Measurements from ENCODE around the gene CCNF.

DNA sequence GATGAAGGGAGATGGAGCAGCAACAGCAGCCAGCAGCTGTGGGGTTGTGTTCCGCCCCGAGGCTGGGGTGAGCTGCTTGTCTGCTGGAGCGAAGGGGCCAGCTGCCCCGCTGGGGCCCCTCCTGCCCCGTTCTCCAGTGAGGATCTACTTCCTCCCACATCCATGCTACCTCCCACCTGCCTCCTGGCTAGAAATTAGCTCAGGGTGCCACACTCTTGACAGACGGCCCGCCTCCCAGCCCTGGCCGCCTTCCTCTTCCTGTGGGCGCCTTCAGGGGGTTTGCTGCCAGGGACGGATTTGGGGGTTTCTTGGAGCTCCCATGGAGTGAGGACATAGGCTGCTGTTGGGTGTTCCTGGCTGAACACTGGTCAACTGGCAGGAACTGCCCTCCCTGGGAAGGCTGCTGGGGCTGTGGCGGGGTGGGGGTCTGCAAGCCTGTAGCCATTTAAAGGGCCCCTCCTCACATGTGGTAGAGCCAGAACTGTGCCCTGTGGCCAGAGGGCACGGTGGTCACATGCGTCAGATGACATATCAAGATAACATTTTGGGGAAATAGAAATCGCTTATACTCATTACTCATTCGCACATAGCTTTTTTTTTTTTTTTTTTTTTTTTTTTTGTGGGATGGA lies 58.8 kb downstream of the CCNF start:
- TF ChIP-seq OSR1 (CRISPR knock-in tag; IDR thresholded peaks at IDR 0.05) (no peak), BACH2 (CRISPR knock-in tag; IDR thresholded peaks at IDR 0.05; ENCODE audit: borderline replicate concordance) (no peak), ZFP30 (CRISPR knock-in tag; IDR thresholded peaks at IDR 0.05) (no peak), ZFP3 (CRISPR knock-in tag; IDR thresholded peaks at IDR 0.05) (no peak), SNAI2 (CRISPR knock-in tag; IDR thresholded peaks at IDR 0.05) (no peak), RARB (CRISPR knock-in tag; IDR thresholded peaks at IDR 0.05) (no peak)
- TF ChIP-seq, protein P1, sequence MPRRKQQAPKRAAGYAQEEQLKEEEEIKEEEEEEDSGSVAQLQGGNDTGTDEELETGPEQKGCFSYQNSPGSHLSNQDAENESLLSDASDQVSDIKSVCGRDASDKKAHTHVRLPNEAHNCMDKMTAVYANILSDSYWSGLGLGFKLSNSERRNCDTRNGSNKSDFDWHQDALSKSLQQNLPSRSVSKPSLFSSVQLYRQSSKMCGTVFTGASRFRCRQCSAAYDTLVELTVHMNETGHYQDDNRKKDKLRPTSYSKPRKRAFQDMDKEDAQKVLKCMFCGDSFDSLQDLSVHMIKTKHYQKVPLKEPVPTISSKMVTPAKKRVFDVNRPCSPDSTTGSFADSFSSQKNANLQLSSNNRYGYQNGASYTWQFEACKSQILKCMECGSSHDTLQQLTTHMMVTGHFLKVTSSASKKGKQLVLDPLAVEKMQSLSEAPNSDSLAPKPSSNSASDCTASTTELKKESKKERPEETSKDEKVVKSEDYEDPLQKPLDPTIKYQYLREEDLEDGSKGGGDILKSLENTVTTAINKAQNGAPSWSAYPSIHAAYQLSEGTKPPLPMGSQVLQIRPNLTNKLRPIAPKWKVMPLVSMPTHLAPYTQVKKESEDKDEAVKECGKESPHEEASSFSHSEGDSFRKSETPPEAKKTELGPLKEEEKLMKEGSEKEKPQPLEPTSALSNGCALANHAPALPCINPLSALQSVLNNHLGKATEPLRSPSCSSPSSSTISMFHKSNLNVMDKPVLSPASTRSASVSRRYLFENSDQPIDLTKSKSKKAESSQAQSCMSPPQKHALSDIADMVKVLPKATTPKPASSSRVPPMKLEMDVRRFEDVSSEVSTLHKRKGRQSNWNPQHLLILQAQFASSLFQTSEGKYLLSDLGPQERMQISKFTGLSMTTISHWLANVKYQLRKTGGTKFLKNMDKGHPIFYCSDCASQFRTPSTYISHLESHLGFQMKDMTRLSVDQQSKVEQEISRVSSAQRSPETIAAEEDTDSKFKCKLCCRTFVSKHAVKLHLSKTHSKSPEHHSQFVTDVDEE (CRISPR knock-in tag; IDR thresholded peaks at IDR 0.05): no peak

Measured in SK-N-SH treated with all-trans-retinoic acid at 6 μM for 48 hours (cell line).